KBM-7 (cell line): ENCODE measurements around the gene MAGI3.
"Not testable (repeated sequence)": the region's sequence is repeated elsewhere in the genome, so short reads cannot be mapped to it uniquely, and the experiment has no call there.

Source experiments
- DNase-seq: peaks from one replicate; pipeline ENCODE4 v3.0.0-alpha.2; 2015
- in situ Hi-C: fragments of 300-500 bp; cut with MboI; formaldehyde crosslinking; loops from 2 replicates; pipeline ENCODE4 v1.14.3; 2020; ENCODE audit warnings: low sequenced_read_pairs, low pct_unique_long_range_greater_than_20kb, mixed read lengths

Gene MAGI3

GRCh38 chr1:113543110-113543509 is 152.8 kb downstream of the MAGI3 start:
- no peak for DNase-seq
- in situ Hi-C loops: no loop called here

GRCh38 chr1:113545210-113545609 is 154.9 kb downstream of the MAGI3 start:
- in situ Hi-C loops: no loop called here
- no peak for DNase-seq

- no peak for DNase-seq
- in situ Hi-C loops: no loop called here
Observed at GRCh38 chr1:113545626-113546025, 155.3 kb downstream of the MAGI3 start.

- no peak for DNase-seq
- in situ Hi-C loops: no loop called here
Observed at GRCh38 chr1:113551728-113552127, 161.4 kb downstream of the MAGI3 start.

GRCh38 chr1:113552244-113552643 is 161.9 kb downstream of the MAGI3 start:
- no peak for DNase-seq
- in situ Hi-C loops: no loop called here

GRCh38 chr1:113557187-113557586 is 166.9 kb downstream of the MAGI3 start:
- no peak for DNase-seq
- in situ Hi-C loops: no loop called here

- in situ Hi-C loops: no loop called here
- DNase-seq: no peak
Observed at GRCh38 chr1:113565621-113566020, 175.3 kb downstream of the MAGI3 start.

- in situ Hi-C loops: no loop called here
- no peak for DNase-seq
Observed at GRCh38 chr1:113567427-113567826, 177.1 kb downstream of the MAGI3 start.

GRCh38 chr1:113575744-113576260 is 185.5 kb downstream of the MAGI3 start:
- in situ Hi-C loops, DNase-seq: not testable (repeated sequence)

GRCh38 chr1:113576271-113576670 is 186.0 kb downstream of the MAGI3 start:
- in situ Hi-C loops: no loop called here
- DNase-seq: no peak

- no peak for DNase-seq
- in situ Hi-C loops: no loop called here
Observed at GRCh38 chr1:113579256-113580018, 189.1 kb downstream of the MAGI3 start.

- in situ Hi-C loops: no loop called here
- DNase-seq: no peak
Observed at GRCh38 chr1:113581323-113581722, 191.0 kb downstream of the MAGI3 start.

GRCh38 chr1:113582084-113582483 is 191.8 kb downstream of the MAGI3 start:
- DNase-seq: no peak
- in situ Hi-C loops: no loop called here

- in situ Hi-C loops: no loop called here
- no peak for DNase-seq
Observed at GRCh38 chr1:113587475-113587874, 197.2 kb downstream of the MAGI3 start.

GRCh38 chr1:113592230-113592629 is 201.9 kb downstream of the MAGI3 start:
- no peak for DNase-seq
- in situ Hi-C loops: no loop called here

- in situ Hi-C loops: no loop called here
- DNase-seq: no peak
Observed at GRCh38 chr1:113593550-113594297, 203.4 kb downstream of the MAGI3 start.

GRCh38 chr1:113604466-113604865 is 214.2 kb downstream of the MAGI3 start:
- in situ Hi-C loops, DNase-seq: not testable (repeated sequence)

- in situ Hi-C loops: no loop called here
Observed at GRCh38 chr1:113605146-113605545, 214.8 kb downstream of the MAGI3 start.

GRCh38 chr1:113608399-113608798 is 218.1 kb downstream of the MAGI3 start:
- in situ Hi-C loops: no loop called here

More at GRCh38 chr1:113605146-113605545, 214.8 kb downstream of the MAGI3 start:
- no peak for DNase-seq

GRCh38 chr1:113610372-113610771 is 220.1 kb downstream of the MAGI3 start:
- in situ Hi-C loops: no loop called here
- DNase-seq: no peak

More at GRCh38 chr1:113608399-113608798, 218.1 kb downstream of the MAGI3 start:
- DNase-seq: no peak
